PC-3 (cell line): ENCODE data around the gene CCSER2.

Source experiments
- EZH2phosphoT487 ChIP-seq: fragments of 300-600 bp; sonication (generic); IDR thresholded peaks from 2 replicates; pipeline ENCODE4 v1.6.1; 2018; ENCODE audit warnings: mild to moderate bottlenecking, antibody characterized with exemption, low read length, borderline replicate concordance
- TF ChIP-seq, protein P1 (sequence below): fragments of 300-600 bp; sonication (generic); conservative IDR thresholded peaks from 2 replicates; pipeline ENCODE4 v1.5.1; 2017; ENCODE audit warnings: antibody characterized with exemption, low read depth, mild to moderate bottlenecking, low read length

DNA sequence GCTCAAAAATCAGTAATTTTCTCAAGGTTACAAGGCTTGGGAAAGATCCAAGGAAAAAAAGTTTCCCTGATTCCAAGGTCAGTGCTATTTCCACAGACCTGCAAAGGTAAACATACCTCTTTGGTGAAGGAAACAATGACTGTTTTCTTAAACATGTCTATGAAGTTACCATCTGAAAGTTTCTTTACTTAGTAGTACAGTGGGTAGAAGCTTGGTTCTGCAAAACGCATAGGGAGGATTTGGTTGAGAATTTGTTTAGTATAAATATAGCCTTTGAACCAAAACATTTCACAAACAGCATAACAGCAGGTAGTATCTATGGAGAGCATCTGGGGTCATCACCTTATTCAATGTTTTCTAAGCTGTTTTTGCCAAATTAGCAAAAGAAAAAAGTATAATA lies 169.6 kb downstream of the CCSER2 start:
- TF ChIP-seq, protein P1, sequence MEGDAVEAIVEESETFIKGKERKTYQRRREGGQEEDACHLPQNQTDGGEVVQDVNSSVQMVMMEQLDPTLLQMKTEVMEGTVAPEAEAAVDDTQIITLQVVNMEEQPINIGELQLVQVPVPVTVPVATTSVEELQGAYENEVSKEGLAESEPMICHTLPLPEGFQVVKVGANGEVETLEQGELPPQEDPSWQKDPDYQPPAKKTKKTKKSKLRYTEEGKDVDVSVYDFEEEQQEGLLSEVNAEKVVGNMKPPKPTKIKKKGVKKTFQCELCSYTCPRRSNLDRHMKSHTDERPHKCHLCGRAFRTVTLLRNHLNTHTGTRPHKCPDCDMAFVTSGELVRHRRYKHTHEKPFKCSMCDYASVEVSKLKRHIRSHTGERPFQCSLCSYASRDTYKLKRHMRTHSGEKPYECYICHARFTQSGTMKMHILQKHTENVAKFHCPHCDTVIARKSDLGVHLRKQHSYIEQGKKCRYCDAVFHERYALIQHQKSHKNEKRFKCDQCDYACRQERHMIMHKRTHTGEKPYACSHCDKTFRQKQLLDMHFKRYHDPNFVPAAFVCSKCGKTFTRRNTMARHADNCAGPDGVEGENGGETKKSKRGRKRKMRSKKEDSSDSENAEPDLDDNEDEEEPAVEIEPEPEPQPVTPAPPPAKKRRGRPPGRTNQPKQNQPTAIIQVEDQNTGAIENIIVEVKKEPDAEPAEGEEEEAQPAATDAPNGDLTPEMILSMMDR, result no peak
- no peak for TF ChIP-seq EZH2phosphoT487
